DOHH2 (cell line): ENCODE results near the gene CACNA2D3.

Experiments
- H3F3A ChIP-seq: fragments of 200-600 bp; sonication (generic), shearing (Covaris generic); 2 replicates; pipeline ENCODE4 v1.6.0; 2016; ENCODE audit warnings: antibody characterized with exemption, mild to moderate bottlenecking; ENCODE audit not compliant: control insufficient read depth, insufficient read depth
- H3K27ac ChIP-seq: fragments of 200-600 bp; sonication (generic); 2 replicates; pipeline ENCODE4 v1.5.1; 2014; ENCODE audit warnings: low read depth, mild to moderate bottlenecking, low read length, moderate library complexity
- H3K27me3 ChIP-seq: fragments of 200-600 bp; sonication (generic); 2 replicates; pipeline ENCODE4 v1.6.1; 2014; ENCODE audit warnings: mild to moderate bottlenecking, low read length, mixed read lengths; ENCODE audit not compliant: control insufficient read depth
- H3K36me3 ChIP-seq: fragments of 200-600 bp; sonication (generic); 2 replicates; pipeline ENCODE4 v1.6.1; 2014; ENCODE audit warnings: mild to moderate bottlenecking, low read length, moderate library complexity, mixed read lengths; ENCODE audit not compliant: control insufficient read depth
- H3K4me1 ChIP-seq: fragments of 200-600 bp; sonication (generic); 2 replicates; pipeline ENCODE4 v1.6.1; 2014; ENCODE audit warnings: mild to moderate bottlenecking, low read length, mixed read lengths; ENCODE audit not compliant: control insufficient read depth
- H3K4me2 ChIP-seq: fragments of 200-600 bp; sonication (generic); 2 replicates; pipeline ENCODE4 v1.6.0; 2014; ENCODE audit warnings: mild to moderate bottlenecking, low read length, moderate library complexity
- H3K4me3 ChIP-seq: fragments of 200-600 bp; sonication (generic); 2 replicates; pipeline ENCODE4 v1.5.1; 2014; ENCODE audit warnings: mild to moderate bottlenecking, low read length, mixed read lengths
- H3K79me2 ChIP-seq: fragments of 200-600 bp; sonication (generic); 2 replicates; pipeline ENCODE4 v1.6.1; 2014; ENCODE audit warnings: mild to moderate bottlenecking, low read length, mixed read lengths; ENCODE audit not compliant: control insufficient read depth
- H3K9me2 ChIP-seq: fragments of 200-600 bp; sonication (generic); replicated peaks from 2 replicates; pipeline ENCODE4 v1.6.1; 2014; ENCODE audit warnings: mild to moderate bottlenecking, low read length, mixed read lengths; ENCODE audit not compliant: control insufficient read depth
- H3K9me3 ChIP-seq: fragments of 200-600 bp; sonication (generic); 2 replicates; pipeline ENCODE4 v1.6.1; 2014; ENCODE audit warnings: antibody characterized with exemption, low read length, mixed read lengths; ENCODE audit not compliant: control insufficient read depth, insufficient read depth
- H4K20me1 ChIP-seq: fragments of 200-600 bp; sonication (generic); 2 replicates; pipeline ENCODE4 v1.6.0; 2014; ENCODE audit warnings: low read depth, mild to moderate bottlenecking, antibody characterized with exemption, low read length, moderate library complexity; ENCODE audit not compliant: control insufficient read depth, insufficient read depth
- CTCF ChIP-seq: fragments of 200-600 bp; sonication (generic); IDR thresholded peaks from one replicate; pipeline ENCODE4 v1.5.1; 2014; ENCODE audit warnings: antibody characterized with exemption, mild to moderate bottlenecking, low read depth, low read length; ENCODE audit not compliant: poor library complexity, severe bottlenecking
- EZH2phosphoT487 ChIP-seq: fragments of 200-600 bp; sonication (generic); IDR thresholded peaks from 2 replicates; pipeline ENCODE4 v1.6.1; 2017; ENCODE audit warnings: borderline replicate concordance, mild to moderate bottlenecking, antibody characterized with exemption, low read length, moderate library complexity, mixed read lengths

CACNA2D3 gene

GRCh38 chr3:54696313-54696712 lies 574.0 kb downstream of the CACNA2D3 start:
- Histone ChIP-seq H3K9me3 (no peaks in the 10 kb centered on the region), H3F3A (no peaks in the 10 kb centered on the region), H3K27ac (no peak overlapping the region), H3K4me3 (no peak overlapping the region), H4K20me1 (no peaks in the 10 kb centered on the region), H3K79me2 (no peaks in the 10 kb centered on the region), H3K9me2 (no peaks in the 10 kb centered on the region), H3K36me3 (no peaks in the 10 kb centered on the region), H3K4me2 (no peak overlapping the region), H3K4me1 (no peaks in the 10 kb centered on the region), H3K27me3 (no peaks in the 10 kb centered on the region)
- TF ChIP-seq EZH2phosphoT487 (no peak), CTCF (no peak)

GRCh38 chr3:54698054-54698453 lies 575.7 kb downstream of the CACNA2D3 start:
- Histone ChIP-seq H4K20me1 (no peaks in the 10 kb centered on the region), H3K4me1 (no peaks in the 10 kb centered on the region), H3K9me2 (no peaks in the 10 kb centered on the region), H3K36me3 (no peaks in the 10 kb centered on the region), H3K27ac (no peak overlapping the region), H3F3A (no peaks in the 10 kb centered on the region), H3K4me2 (no peak overlapping the region), H3K79me2 (no peaks in the 10 kb centered on the region), H3K4me3 (no peak overlapping the region), H3K9me3 (no peaks in the 10 kb centered on the region), H3K27me3 (no peaks in the 10 kb centered on the region)
- no peak for TF ChIP-seq CTCF
- TF ChIP-seq EZH2phosphoT487 = no peak

- Histone ChIP-seq H3K4me2 (no peak overlapping the region), H3K4me1 (no peaks in the 10 kb centered on the region), H3K4me3 (no peak overlapping the region), H3K9me2 (no peaks in the 10 kb centered on the region), H3K27ac (no peak overlapping the region), H3K27me3 (no peaks in the 10 kb centered on the region), H3K79me2 (no peaks in the 10 kb centered on the region), H3K36me3 (no peaks in the 10 kb centered on the region), H4K20me1 (no peaks in the 10 kb centered on the region), H3K9me3 (no peaks in the 10 kb centered on the region), H3F3A (no peaks in the 10 kb centered on the region)
- no peak for TF ChIP-seq EZH2phosphoT487
- TF ChIP-seq CTCF = no peak
These were observed 581.6 kb downstream of the CACNA2D3 start for GRCh38 chr3:54703923-54704322.

GRCh38 chr3:54705730-54706129 lies 583.4 kb downstream of the CACNA2D3 start:
- Histone ChIP-seq H3K4me3 (no peak overlapping the region), H3K4me1 (no peaks in the 10 kb centered on the region), H3K27me3 (no peaks in the 10 kb centered on the region), H3K36me3 (no peaks in the 10 kb centered on the region), H3K79me2 (no peaks in the 10 kb centered on the region), H3K9me2 (no peaks in the 10 kb centered on the region), H3F3A (no peaks in the 10 kb centered on the region), H4K20me1 (no peaks in the 10 kb centered on the region), H3K9me3 (no peaks in the 10 kb centered on the region), H3K4me2 (no peak overlapping the region), H3K27ac (no peak overlapping the region)
- no peak for TF ChIP-seq EZH2phosphoT487
- TF ChIP-seq CTCF = no peak
